Chondrocyte (in vitro differentiated cells): Measurements from ENCODE around the gene STC2. TPM values are rescaled to one million over a fixed set of nuclear protein-coding genes. Genes with fewer than 3 reads are reported as not detected.
A peak's percentile ranks its signal among the peaks of the same experiment; 100 is the strongest.
"Not testable (repeated sequence)": the region's sequence is repeated elsewhere in the genome, so short reads cannot be mapped to it uniquely, and the experiment has no call there.

Experiments used
- DNase-seq: peaks from one replicate; pipeline ENCODE4 v3.0.0; 2021; ENCODE audit warnings: mixed read lengths, low spot score
- H3K27ac Mint-ChIP-seq: one replicate; pipeline ENCODE4 v1.8.0; 2021; ENCODE audit warnings: mild to moderate bottlenecking, moderate library complexity, mixed read lengths; ENCODE audit not compliant: unreplicated experiment
- H3K27me3 Mint-ChIP-seq: 2 replicates; pipeline ENCODE4 v1.8.0; 2021; ENCODE audit warnings: low read depth, mixed read lengths
- H3K36me3 Mint-ChIP-seq: 2 replicates; pipeline ENCODE4 v1.8.0; 2021; ENCODE audit warnings: low read depth, mixed read lengths
- H3K4me1 Mint-ChIP-seq: 2 replicates; pipeline ENCODE4 v1.8.0; 2021; ENCODE audit warnings: low read depth, mild to moderate bottlenecking, mixed read lengths
- H3K4me3 Mint-ChIP-seq: one replicate; pipeline ENCODE4 v1.8.0; 2021; ENCODE audit warnings: mild to moderate bottlenecking, moderate library complexity, mixed read lengths; ENCODE audit not compliant: unreplicated experiment
- H3K9me3 Mint-ChIP-seq: 2 replicates; pipeline ENCODE4 v1.8.0; 2021; ENCODE audit warnings: low read depth, mixed read lengths
- CTCF ChIP-seq: fragments of 200-600 bp; sonication (generic); IDR thresholded peaks from 2 replicates; pipeline ENCODE4 v1.5.0; 2021; ENCODE audit warnings: antibody characterized with exemption, mild to moderate bottlenecking, moderate library complexity
- long read RNA-seq: library from polyadenylated mRNA; stranded (forward); transcript quantifications from one replicate; pipeline ENCODE4 v2.0.0, GENCODE V29; 2021
- total RNA-seq: library from RNA; stranded (reverse); gene quantifications from 3 replicates; pipeline ENCODE4 v1.2.1, GENCODE V29; 2021

STC2 gene, protein sequence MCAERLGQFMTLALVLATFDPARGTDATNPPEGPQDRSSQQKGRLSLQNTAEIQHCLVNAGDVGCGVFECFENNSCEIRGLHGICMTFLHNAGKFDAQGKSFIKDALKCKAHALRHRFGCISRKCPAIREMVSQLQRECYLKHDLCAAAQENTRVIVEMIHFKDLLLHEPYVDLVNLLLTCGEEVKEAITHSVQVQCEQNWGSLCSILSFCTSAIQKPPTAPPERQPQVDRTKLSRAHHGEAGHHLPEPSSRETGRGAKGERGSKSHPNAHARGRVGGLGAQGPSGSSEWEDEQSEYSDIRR
- total RNA-seq = 321 to 1,121 TPM (median 1,110 TPM) in 3 replicates
- long read RNA-seq, full-length matches to known transcripts = 2,626 of 2,877 reads
- long read RNA-seq, partial matches to known transcripts = 29 of 2,877 reads
- long read RNA-seq, other reads (novel, unspliced or antisense) = 222 of 2,877 reads

GRCh38 chr5:173327948-173328843 is at the start of gene STC2:
Gene STC2 (minus strand): TSS chr5:173328414. CDS start chr5:173328193, 221 bp downstream.
- peaks cover 4% of the 10 kb centered on the region for H3K9me3 Mint-ChIP-seq
- no peaks in the 10 kb centered on the region for H3K27me3 Mint-ChIP-seq
- H3K4me3 Mint-ChIP-seq = peak within 1 kb of the TSS; percentile 99
- TF ChIP-seq CTCF = no peak
- H3K36me3 Mint-ChIP-seq = peaks cover 43% of the 10 kb centered on the region
- peak; percentile 98 for DNase-seq
- H3K4me1 Mint-ChIP-seq = peaks cover 66% of the 10 kb centered on the region
- peak within 1 kb of the TSS; percentile 100 for H3K27ac Mint-ChIP-seq

DNA sequence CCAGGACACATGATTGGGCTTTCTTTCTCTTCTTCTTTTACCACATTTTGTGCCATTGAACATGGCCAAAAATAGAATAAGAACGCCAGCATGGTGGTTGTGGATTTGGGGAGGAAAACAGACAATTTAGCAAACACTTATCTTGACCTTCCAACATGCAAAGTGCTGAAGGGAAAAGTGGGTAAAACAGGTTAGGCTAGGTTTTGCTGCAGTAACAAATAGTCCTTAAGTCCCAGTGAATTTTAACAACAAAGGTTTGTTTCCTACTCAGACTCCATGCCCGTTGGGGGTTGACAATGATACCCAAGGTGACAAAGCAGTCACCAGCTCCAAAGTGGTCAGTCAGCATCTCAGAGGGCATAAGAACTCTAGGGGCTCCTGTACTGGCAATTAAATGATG is 43.2 kb upstream of the STC2 start:
- no peak for TF ChIP-seq CTCF
- H3K4me1 Mint-ChIP-seq = no peaks in the 10 kb centered on the region
- H3K9me3 Mint-ChIP-seq = peaks cover 21% of the 10 kb centered on the region
- H3K27me3 Mint-ChIP-seq = no peaks in the 10 kb centered on the region
- H3K27ac Mint-ChIP-seq = no peak overlapping the region
- DNase-seq = no peak
- H3K36me3 Mint-ChIP-seq = no peaks in the 10 kb centered on the region
- H3K4me3 Mint-ChIP-seq = no peak overlapping the region

- H3K4me3 Mint-ChIP-seq, DNase-seq, H3K36me3 Mint-ChIP-seq, H3K27ac Mint-ChIP-seq, H3K4me1 Mint-ChIP-seq, H3K27me3 Mint-ChIP-seq: not testable (repeated sequence)
- peaks cover 31% of the 10 kb centered on the region for H3K9me3 Mint-ChIP-seq
Measured at GRCh38 chr5:173363406-173363805, 35.2 kb upstream of the STC2 start.

DNA sequence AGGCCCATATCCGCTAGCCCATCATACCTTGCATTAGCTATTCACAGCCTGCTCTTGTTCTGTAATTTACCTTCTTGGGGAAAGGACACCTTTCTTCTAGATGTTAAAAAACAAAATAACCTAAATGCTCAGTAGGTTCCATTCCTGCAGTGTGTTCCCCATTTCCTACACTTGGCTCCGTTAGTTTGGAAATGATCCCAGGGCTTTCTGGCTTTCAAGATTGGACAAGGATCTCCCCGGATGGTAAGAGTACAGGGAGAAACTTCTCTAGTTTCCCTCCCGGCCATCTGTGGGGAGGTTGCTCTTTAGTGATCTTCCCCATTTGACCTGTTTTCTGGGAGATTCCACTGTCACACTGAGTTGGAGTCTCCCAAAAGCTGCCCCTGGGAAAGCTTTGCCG is 27.3 kb upstream of the STC2 start:
- Mint-ChIP-seq H3K4me3 (no peak overlapping the region), H3K9me3 (peaks cover 3% of the 10 kb centered on the region), H3K36me3 (peaks cover under 1% of the 10 kb centered on the region), H3K4me1 (peaks cover 27% of the 10 kb centered on the region), H3K27ac (no peak overlapping the region), H3K27me3 (no peaks in the 10 kb centered on the region)
- TF ChIP-seq CTCF = no peak
- DNase-seq = no peak

DNA sequence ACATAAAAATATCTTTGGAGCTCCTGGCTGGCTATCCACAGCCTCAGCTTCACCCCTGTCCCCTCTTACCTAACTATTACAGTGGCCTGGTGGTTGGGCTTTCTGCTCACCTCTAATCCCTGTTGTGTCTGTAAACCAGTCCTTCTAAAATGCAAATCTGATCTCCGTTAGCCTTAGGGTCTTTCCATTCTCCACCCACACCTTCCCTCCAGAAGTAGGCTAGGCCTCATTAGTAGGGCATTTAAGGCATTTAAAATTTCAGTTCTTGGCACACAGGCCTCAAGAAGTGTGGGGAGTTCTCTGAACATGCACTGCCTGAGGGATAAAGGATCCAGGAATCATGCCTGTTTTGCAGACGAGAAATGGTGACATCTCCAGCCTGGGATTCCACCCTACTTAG is 26.4 kb upstream of the STC2 start:
- Mint-ChIP-seq H3K36me3 (peaks cover 3% of the 10 kb centered on the region), H3K27ac (no peak overlapping the region), H3K9me3 (peaks cover 3% of the 10 kb centered on the region), H3K27me3 (no peaks in the 10 kb centered on the region), H3K4me1 (peaks cover 24% of the 10 kb centered on the region), H3K4me3 (no peak overlapping the region)
- TF ChIP-seq CTCF = no peak
- no peak for DNase-seq
